Measurements from ENCODE around the gene FAM107B. TPM values are rescaled to one million over a fixed set of nuclear protein-coding genes. Genes with fewer than 3 reads are reported as not detected.

The FAM107B gene
- total and polyA plus RNA-seq, 2 donors (not counting 3 experiments of a cell fraction or from before 2014, with no cell fraction given), result 39.2 to 176 TPM

DNA sequence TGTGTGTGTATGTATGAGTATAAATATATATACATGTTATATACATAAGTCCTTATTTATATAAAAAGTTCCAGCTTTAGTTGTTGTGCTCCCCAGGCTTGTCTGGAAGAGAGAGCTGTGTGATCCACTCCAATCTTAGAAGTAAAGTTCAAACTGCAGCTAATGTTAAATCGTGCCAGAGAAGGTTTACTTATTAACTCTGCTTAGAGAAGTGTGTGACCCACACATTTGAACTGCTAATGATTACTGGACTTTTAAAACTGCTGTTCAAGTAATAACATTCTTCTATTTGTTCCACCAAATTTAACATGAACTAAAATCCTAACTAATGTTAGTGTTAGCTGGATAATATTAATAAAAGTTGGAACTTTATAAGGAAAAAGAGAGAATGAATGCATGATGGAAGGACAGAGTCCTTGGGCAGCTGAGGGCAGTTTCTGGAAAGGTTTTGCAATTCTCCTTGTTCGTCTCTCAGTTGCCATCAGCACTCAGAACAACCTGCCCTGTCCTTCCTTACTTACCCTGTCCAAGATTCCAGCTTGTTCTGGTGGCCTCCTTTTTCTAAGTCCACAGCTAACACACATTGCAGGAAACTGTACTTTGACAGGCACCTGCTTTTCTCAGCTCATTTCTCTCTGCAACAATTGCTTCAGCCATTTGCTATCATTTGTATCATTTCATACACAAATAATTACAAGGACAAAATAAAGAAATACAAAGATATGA, 162.6 kb downstream of the FAM107B start:
- H3K9me1 ChIP-seq (replicated peaks; ENCODE audit: control insufficient read depth, extremely low read depth, insufficient read depth, low read length), result no peaks in the 10 kb centered on the region
- H3K4me3 ChIP-seq (replicated peaks in 1 of 3; ENCODE audit: insufficient read depth in 1 of 3, low read depth in 1 of 3, low read length in 3 of 3), result no peak overlapping the region
- TF ChIP-seq FOS (IDR thresholded peaks at IDR 0.05; ENCODE audit: borderline replicate concordance, insufficient read depth, low read length), result no peak
- TF ChIP-seq POLR2AphosphoS5 (IDR thresholded peaks at IDR 0.05; ENCODE audit: insufficient read depth, low read depth, low read length), result no peak
- H4K20me1 ChIP-seq (replicated peaks; ENCODE audit: control insufficient read depth, extremely low read depth, insufficient read depth, low read length), result no peaks in the 10 kb centered on the region
- intact Hi-C loops (cut with micrococcal nuclease), result no loop called here
- no peaks in the 10 kb centered on the region for H3K27me3 ChIP-seq (ENCODE audit: control insufficient read depth in 2 of 2, insufficient read depth in 2 of 2, low read length in 2 of 2)
- no peaks in the 10 kb centered on the region for H3K36me3 ChIP-seq (ENCODE audit: control insufficient read depth in 2 of 2, extremely low read depth in 1 of 2, insufficient read depth in 2 of 2, low read length in 2 of 2)
- no TSS peak for BruUV-seq (replicated peaks)
- ChIA-PET POLR2A (no interaction called here), CTCF (interaction anchor here (0.9 to 3.7 kb wide), 5 partner anchors 22 to 211 kb away, joined by 3 to 12 read pairs (median 3); no protein-coding TSS in a partner anchor)
- no peak overlapping the region for H3K4me2 ChIP-seq (ENCODE audit: insufficient read depth, low read length)
- dilution Hi-C loops (cut with MboI; ENCODE audit: extremely low pct_ligation_motif_present, low sequenced_read_pairs), result no loop called here
- H3K9ac ChIP-seq (replicated peaks; ENCODE audit: extremely low read depth, insufficient read depth, low read length), result no peak overlapping the region
- H3K79me2 ChIP-seq (ENCODE audit: control insufficient read depth, insufficient read depth, low read length), result no peaks in the 10 kb centered on the region
- FAIRE-seq, result peak; percentile 4
- DNase-seq (ENCODE audit: low read depth, low spot score), result no peak
- H3K9me3 ChIP-seq (replicated peaks; ENCODE audit: control insufficient read depth, insufficient read depth, low read length), result no peaks in the 10 kb centered on the region
- H2AFZ ChIP-seq (ENCODE audit: low read depth, low read length), result no peak overlapping the region
- H3K27ac ChIP-seq (ENCODE audit: insufficient read depth, low read depth, low read length), result no peak overlapping the region
- H3K4me1 ChIP-seq (ENCODE audit: control insufficient read depth, extremely low read depth, insufficient read depth, low read length), result peaks cover 37% of the 10 kb centered on the region

DNA sequence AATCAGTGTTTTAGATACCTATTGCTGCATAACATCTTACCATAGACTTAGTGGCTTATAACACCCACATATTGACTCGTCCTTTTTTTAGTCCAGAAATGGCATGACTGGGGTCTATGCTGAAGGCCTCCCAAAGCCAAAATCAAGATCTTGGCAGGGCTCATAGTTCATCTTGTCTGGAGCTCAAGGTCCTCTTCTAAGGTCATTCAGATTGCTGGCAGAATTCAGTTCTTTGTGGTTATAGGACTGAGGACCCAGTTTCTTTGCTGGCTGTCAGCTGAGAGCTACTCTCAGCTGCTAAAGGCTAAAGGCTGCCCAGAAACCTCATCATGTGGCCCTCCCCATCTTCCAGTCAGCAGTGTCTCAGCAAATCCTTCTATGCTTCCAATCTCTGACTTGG, 165.5 kb downstream of the FAM107B start:
- CTCF ChIA-PET, result interaction anchor here (3.7 kb wide), 1 partner anchor 214 kb away, joined by 12 read pairs; no protein-coding TSS in a partner anchor
- POLR2A ChIA-PET, result no interaction called here
- FAIRE-seq, result no peak

More for the DNA sequence above, 165.5 kb downstream of the FAM107B start:
- Histone ChIP-seq H3K36me3 (ENCODE audit: control insufficient read depth in 2 of 2, extremely low read depth in 1 of 2, insufficient read depth in 2 of 2, low read length in 2 of 2) (no peaks in the 10 kb centered on the region), H2AFZ (ENCODE audit: low read depth, low read length) (no peak overlapping the region), H3K4me2 (ENCODE audit: insufficient read depth, low read length) (peak overlapping the region; percentile 36), H3K9me1 (replicated peaks; ENCODE audit: control insufficient read depth, extremely low read depth, insufficient read depth, low read length) (no peaks in the 10 kb centered on the region), H3K4me1 (ENCODE audit: control insufficient read depth, extremely low read depth, insufficient read depth, low read length) (peaks cover 41% of the 10 kb centered on the region), H3K9me3 (replicated peaks; ENCODE audit: control insufficient read depth, insufficient read depth, low read length) (no peaks in the 10 kb centered on the region), H3K79me2 (ENCODE audit: control insufficient read depth, insufficient read depth, low read length) (no peaks in the 10 kb centered on the region), H3K27ac (ENCODE audit: insufficient read depth, low read depth, low read length) (peak overlapping the region; percentile 19), H3K4me3 (replicated peaks in 1 of 3; ENCODE audit: insufficient read depth in 1 of 3, low read depth in 1 of 3, low read length in 3 of 3) (no peak overlapping the region), H4K20me1 (replicated peaks; ENCODE audit: control insufficient read depth, extremely low read depth, insufficient read depth, low read length) (no peaks in the 10 kb centered on the region), H3K27me3 (ENCODE audit: control insufficient read depth in 2 of 2, insufficient read depth in 2 of 2, low read length in 2 of 2) (no peaks in the 10 kb centered on the region), H3K9ac (replicated peaks; ENCODE audit: extremely low read depth, insufficient read depth, low read length) (no peak overlapping the region)
- BruUV-seq (replicated peaks), result no TSS peak
- dilution Hi-C loops (cut with MboI; ENCODE audit: extremely low pct_ligation_motif_present, low sequenced_read_pairs), result no loop called here
- TF ChIP-seq EZH2 (IDR thresholded peaks at IDR 0.05; ENCODE audit: borderline replicate concordance, low read depth, low read length, severe bottlenecking) (no peak), MYC (IDR thresholded peaks at IDR 0.05; ENCODE audit: low read depth, low read length) (no peak), MAX (IDR thresholded peaks at IDR 0.05; ENCODE audit: insufficient read depth, insufficient read length) (no peak), JUN (IDR thresholded peaks at IDR 0.05; ENCODE audit: borderline replicate concordance, insufficient read depth, insufficient read length, low read depth) (no peak), POLR2A (IDR thresholded peaks at IDR 0.05; ENCODE audit: low read depth, low read length) (no peak), FOS (IDR thresholded peaks at IDR 0.05; ENCODE audit: borderline replicate concordance, insufficient read depth, low read length) (no peak), POLR2AphosphoS5 (IDR thresholded peaks at IDR 0.05; ENCODE audit: insufficient read depth, low read depth, low read length) (no peak)
- no peak for DNase-seq (ENCODE audit: low read depth, low spot score)
- intact Hi-C loops (cut with micrococcal nuclease), result loop anchor here (10.0 kb wide), 1 partner anchor 346 kb away; the partner anchor contains the start of genes DCLRE1C and MEIG1

Measured in endothelial cell of umbilical vein (primary cell).